ENCODE results near the gene TIMMDC1.

Gene TIMMDC1

DNA sequence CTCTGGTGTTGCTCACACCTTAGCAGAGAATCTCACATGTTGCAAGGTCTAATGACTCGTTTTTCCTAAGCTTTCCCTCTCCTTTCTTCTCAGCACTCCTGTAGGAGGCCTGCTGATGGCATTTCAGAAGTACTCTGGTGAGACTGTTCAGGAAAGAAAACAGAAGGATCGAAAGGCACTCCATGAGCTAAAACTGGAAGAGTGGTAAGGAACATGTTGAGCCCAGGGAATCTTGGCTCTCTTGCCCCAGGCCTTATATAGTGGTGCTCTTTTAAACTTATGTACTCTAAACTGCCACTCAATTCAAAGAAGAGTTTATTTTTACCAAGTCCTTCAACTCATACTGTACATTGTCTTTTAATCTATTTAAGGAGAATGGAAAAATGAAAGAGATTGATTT is 18.8 kb downstream of the TIMMDC1 start:
- DNase-seq (ENCODE audit: low read depth): no peak
- TF ChIP-seq MYC (IDR thresholded peaks at IDR 0.05; ENCODE audit: low read depth, low read length): no peak
- TF ChIP-seq, protein P1, sequence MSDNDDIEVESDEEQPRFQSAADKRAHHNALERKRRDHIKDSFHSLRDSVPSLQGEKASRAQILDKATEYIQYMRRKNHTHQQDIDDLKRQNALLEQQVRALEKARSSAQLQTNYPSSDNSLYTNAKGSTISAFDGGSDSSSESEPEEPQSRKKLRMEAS (IDR thresholded peaks at IDR 0.05; ENCODE audit: low read depth, low read length): no peak
- TF ChIP-seq, protein P2, sequence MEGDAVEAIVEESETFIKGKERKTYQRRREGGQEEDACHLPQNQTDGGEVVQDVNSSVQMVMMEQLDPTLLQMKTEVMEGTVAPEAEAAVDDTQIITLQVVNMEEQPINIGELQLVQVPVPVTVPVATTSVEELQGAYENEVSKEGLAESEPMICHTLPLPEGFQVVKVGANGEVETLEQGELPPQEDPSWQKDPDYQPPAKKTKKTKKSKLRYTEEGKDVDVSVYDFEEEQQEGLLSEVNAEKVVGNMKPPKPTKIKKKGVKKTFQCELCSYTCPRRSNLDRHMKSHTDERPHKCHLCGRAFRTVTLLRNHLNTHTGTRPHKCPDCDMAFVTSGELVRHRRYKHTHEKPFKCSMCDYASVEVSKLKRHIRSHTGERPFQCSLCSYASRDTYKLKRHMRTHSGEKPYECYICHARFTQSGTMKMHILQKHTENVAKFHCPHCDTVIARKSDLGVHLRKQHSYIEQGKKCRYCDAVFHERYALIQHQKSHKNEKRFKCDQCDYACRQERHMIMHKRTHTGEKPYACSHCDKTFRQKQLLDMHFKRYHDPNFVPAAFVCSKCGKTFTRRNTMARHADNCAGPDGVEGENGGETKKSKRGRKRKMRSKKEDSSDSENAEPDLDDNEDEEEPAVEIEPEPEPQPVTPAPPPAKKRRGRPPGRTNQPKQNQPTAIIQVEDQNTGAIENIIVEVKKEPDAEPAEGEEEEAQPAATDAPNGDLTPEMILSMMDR (IDR thresholded peaks at IDR 0.05; ENCODE audit: low read depth, low read length): no peak
- no peak for TF ChIP-seq POLR2A (IDR thresholded peaks at IDR 0.05; ENCODE audit: extremely low read depth, insufficient read length)
- no peak overlapping the region for H3K4me3 ChIP-seq (ENCODE audit: low read depth, low read length)

DNA sequence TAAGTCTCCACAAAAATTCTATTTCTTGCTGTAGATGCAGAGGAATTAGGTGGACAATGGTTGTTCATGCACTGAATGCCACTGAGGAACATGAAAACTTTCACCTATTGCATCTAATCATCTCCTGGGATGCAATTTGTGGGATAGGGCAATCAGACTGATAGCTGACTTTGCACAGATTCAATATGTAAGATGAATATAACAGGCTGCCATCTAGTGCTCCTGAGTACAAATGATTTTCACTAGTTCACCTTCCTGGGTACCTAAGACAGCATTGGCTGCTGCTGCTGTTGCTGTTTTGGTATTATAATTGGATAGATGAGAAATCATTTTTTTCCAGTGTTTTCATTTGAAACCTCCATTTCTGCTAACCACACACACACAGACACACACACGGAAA is 19.7 kb downstream of the TIMMDC1 start:
- TF ChIP-seq POLR2A (IDR thresholded peaks at IDR 0.05; ENCODE audit: extremely low read depth, insufficient read length) (no peak), MYC (IDR thresholded peaks at IDR 0.05; ENCODE audit: low read depth, low read length) (no peak)
- TF ChIP-seq, protein P1 (IDR thresholded peaks at IDR 0.05; ENCODE audit: low read depth, low read length): no peak
- TF ChIP-seq, protein P2 (IDR thresholded peaks at IDR 0.05; ENCODE audit: low read depth, low read length): no peak
- no peak for DNase-seq (ENCODE audit: low read depth)
- no peak overlapping the region for H3K4me3 ChIP-seq (ENCODE audit: low read depth, low read length)

DNA sequence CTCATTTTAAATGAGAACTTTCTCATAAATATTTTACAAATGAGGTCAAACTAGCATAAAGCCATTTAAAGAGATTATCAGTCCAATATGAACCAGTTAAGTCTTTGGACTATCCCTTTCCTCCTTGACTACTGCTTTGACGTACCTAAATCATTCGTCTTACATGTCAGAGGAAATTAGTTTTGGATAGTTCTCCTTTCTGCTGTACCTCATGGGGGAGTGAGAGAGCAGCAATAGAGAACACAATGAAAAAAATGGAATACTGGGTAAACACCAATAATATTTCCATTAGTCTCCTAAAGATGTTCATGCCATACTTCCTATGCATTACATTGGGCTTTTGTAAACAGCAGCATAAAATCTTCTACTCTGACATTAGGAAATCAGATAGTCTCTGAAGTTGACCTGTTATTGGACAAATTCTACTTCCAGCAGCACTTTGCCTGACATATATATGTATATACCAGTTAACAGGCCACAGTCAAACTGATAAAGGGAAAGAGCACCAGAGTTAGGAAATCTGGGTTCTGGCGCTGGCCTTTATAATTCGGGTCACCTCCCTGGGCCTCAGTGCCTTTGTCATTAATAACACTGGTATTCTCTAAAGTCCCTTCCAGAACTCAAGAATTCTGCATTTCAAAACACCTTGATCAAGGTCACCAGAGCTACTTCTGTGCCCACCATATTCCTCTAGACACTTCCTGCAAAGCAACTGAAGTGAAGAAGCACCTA is 26.8 kb downstream of the TIMMDC1 start:
- TF ChIP-seq MYC (IDR thresholded peaks at IDR 0.05; ENCODE audit: low read depth, low read length): no peak
- TF ChIP-seq, protein P2 (IDR thresholded peaks at IDR 0.05; ENCODE audit: low read depth, low read length): peak; percentile 2
- TF ChIP-seq, protein P1 (IDR thresholded peaks at IDR 0.05; ENCODE audit: low read depth, low read length): no peak
- H3K4me3 ChIP-seq (ENCODE audit: low read depth, low read length): no peak overlapping the region
- DNase-seq (ENCODE audit: low read depth): peak; percentile 16

DNA sequence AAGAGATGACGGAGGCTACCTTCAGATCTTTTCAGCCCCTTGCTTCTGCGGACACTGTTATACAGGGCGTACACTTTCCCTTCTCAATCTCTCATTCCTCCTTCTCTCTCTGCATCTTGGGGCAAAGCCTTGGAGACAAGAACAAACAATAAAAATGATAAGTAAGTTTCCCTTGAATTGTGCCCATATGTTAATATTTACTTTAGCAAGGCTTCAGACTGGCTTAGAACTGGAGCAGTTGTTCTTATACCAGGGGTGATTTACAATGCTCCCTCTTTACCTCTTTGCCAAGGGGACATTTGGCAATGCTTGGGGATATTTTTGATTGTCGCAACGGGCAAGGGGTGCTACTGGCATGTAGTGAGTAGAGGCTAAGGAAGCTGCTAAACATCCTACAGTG is 29.4 kb downstream of the TIMMDC1 start:
- no peak for DNase-seq (ENCODE audit: low read depth)
- H3K4me3 ChIP-seq (ENCODE audit: low read depth, low read length): no peak overlapping the region
- TF ChIP-seq POLR2A (IDR thresholded peaks at IDR 0.05; ENCODE audit: extremely low read depth, insufficient read length) (no peak), MYC (IDR thresholded peaks at IDR 0.05; ENCODE audit: low read depth, low read length) (no peak)
- TF ChIP-seq, protein P2 (IDR thresholded peaks at IDR 0.05; ENCODE audit: low read depth, low read length): no peak
- TF ChIP-seq, protein P1 (IDR thresholded peaks at IDR 0.05; ENCODE audit: low read depth, low read length): no peak

DNA sequence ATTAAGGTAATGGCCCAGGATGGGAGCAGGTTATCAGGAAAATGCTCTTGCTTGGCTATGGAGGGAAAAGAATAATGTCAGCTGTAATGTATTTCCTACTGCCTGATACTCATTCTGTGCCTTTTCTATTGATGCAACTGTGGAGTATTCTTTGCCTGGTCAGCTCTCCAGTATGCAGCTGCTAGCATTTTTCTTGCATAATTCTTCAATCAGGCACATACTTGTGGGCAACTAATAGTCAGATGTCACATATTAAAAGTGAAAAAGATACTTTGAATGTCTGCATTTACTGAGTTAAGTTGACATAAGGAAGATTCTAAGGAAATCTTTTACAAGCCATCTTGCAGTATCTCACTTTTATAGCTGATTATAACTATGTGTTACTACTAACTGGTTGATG is 31.5 kb downstream of the TIMMDC1 start:
- TF ChIP-seq, protein P2 (IDR thresholded peaks at IDR 0.05; ENCODE audit: low read depth, low read length): no peak
- TF ChIP-seq MYC (IDR thresholded peaks at IDR 0.05; ENCODE audit: low read depth, low read length) (no peak), POLR2A (IDR thresholded peaks at IDR 0.05; ENCODE audit: extremely low read depth, insufficient read length) (no peak)
- TF ChIP-seq, protein P1 (IDR thresholded peaks at IDR 0.05; ENCODE audit: low read depth, low read length): no peak
- no peak overlapping the region for H3K4me3 ChIP-seq (ENCODE audit: low read depth, low read length)
- DNase-seq (ENCODE audit: low read depth): no peak

All from NB4 (cell line).